ENCODE data around the gene HIBCH. TPM values are rescaled to one million over a fixed set of nuclear protein-coding genes. Genes with fewer than 3 reads are reported as not detected.

The HIBCH gene
- total and polyA plus RNA-seq, 2 experiments from 2014 or later = 15.9 to 70.0 TPM

GRCh38 chr2:190181123-190181669 is 138.4 kb downstream of the HIBCH start:
- no peak for TF ChIP-seq CTCF (IDR thresholded peaks at IDR 0.05; ENCODE audit: low read depth, low read length)
- H3K9me3 ChIP-seq (ENCODE audit: low read depth) = no peaks in the 10 kb centered on the region
- peaks cover 8% of the 10 kb centered on the region for H3K4me1 ChIP-seq (ENCODE audit: low read depth)
- no peak for DNase-seq (ENCODE audit: low read depth in 1 of 2, low spot score in 1 of 2)
- no peaks in the 10 kb centered on the region for H3K27me3 ChIP-seq
- peak overlapping the region; percentile 57 for H3K4me3 ChIP-seq
- no peaks in the 10 kb centered on the region for H3K36me3 ChIP-seq
- no peak overlapping the region for H3K27ac ChIP-seq

GRCh38 chr2:190180313-190181122 is 139.1 kb downstream of the HIBCH start:
- peak; percentile 32 to 70 for DNase-seq (ENCODE audit: low read depth in 1 of 2, low spot score in 1 of 2)
- H3K27ac ChIP-seq = no peak overlapping the region
- peak; percentile 48 for TF ChIP-seq CTCF (IDR thresholded peaks at IDR 0.05; ENCODE audit: low read depth, low read length)
- no peaks in the 10 kb centered on the region for H3K9me3 ChIP-seq (ENCODE audit: low read depth)
- H3K27me3 ChIP-seq = no peaks in the 10 kb centered on the region
- H3K4me1 ChIP-seq (ENCODE audit: low read depth) = peaks cover 8% of the 10 kb centered on the region
- no peaks in the 10 kb centered on the region for H3K36me3 ChIP-seq
- peak overlapping the region; percentile 57 for H3K4me3 ChIP-seq

GRCh38 chr2:190179754-190180312 is 139.8 kb downstream of the HIBCH start:
- H3K4me3 ChIP-seq = peak overlapping the region; percentile 57
- TF ChIP-seq CTCF (IDR thresholded peaks at IDR 0.05; ENCODE audit: low read depth, low read length) = no peak
- H3K27ac ChIP-seq = no peak overlapping the region
- no peaks in the 10 kb centered on the region for H3K9me3 ChIP-seq (ENCODE audit: low read depth)
- no peaks in the 10 kb centered on the region for H3K36me3 ChIP-seq
- peaks cover 8% of the 10 kb centered on the region for H3K4me1 ChIP-seq (ENCODE audit: low read depth)
- DNase-seq (ENCODE audit: low read depth in 1 of 2, low spot score in 1 of 2) = no peak
- no peaks in the 10 kb centered on the region for H3K27me3 ChIP-seq

- Histone ChIP-seq H3K4me3 (no peak overlapping the region), H3K27me3 (no peaks in the 10 kb centered on the region), H3K36me3 (no peaks in the 10 kb centered on the region), H3K27ac (no peak overlapping the region), H3K4me1 (ENCODE audit: low read depth) (peaks cover 8% of the 10 kb centered on the region), H3K9me3 (ENCODE audit: low read depth) (no peaks in the 10 kb centered on the region)
- DNase-seq (ENCODE audit: low read depth in 1 of 2, low spot score in 1 of 2) = no peak
- TF ChIP-seq CTCF (IDR thresholded peaks at IDR 0.05; ENCODE audit: low read depth, low read length) = no peak
These were observed 141.4 kb downstream of the HIBCH start for GRCh38 chr2:190178066-190178722.

GRCh38 chr2:190177249-190178040 is 142.2 kb downstream of the HIBCH start:
- no peak overlapping the region for H3K27ac ChIP-seq
- no peak for TF ChIP-seq CTCF (IDR thresholded peaks at IDR 0.05; ENCODE audit: low read depth, low read length)
- H3K36me3 ChIP-seq = no peaks in the 10 kb centered on the region
- H3K27me3 ChIP-seq = no peaks in the 10 kb centered on the region
- no peak overlapping the region for H3K4me3 ChIP-seq
- DNase-seq (ENCODE audit: low read depth in 1 of 2, low spot score in 1 of 2) = peak in 1 of 2 donors; percentile 35
- peaks cover 8% of the 10 kb centered on the region for H3K4me1 ChIP-seq (ENCODE audit: low read depth)
- no peaks in the 10 kb centered on the region for H3K9me3 ChIP-seq (ENCODE audit: low read depth)

Data from cardiac muscle cell (in vitro differentiated cells and primary cell).